HepG2 (cell line): ENCODE measurements around the gene GALP. TPM values are rescaled to one million over a fixed set of nuclear protein-coding genes. Genes with fewer than 3 reads are reported as not detected.

Experiments used
- BORCS8-MEF2B ChIP-seq: sonication (generic); formaldehyde crosslinking; IDR thresholded peaks from 2 replicates; pipeline ENCODE4 v1.8.0; 2022; ENCODE audit warnings: mild to moderate bottlenecking, missing genetic modification reagents
- GABPB1 ChIP-seq: IDR thresholded peaks from 2 replicates; pipeline ENCODE4 v1.6.1; 2016; ENCODE audit warnings: mild to moderate bottlenecking, missing genetic modification reagents, moderate library complexity, missing compliant biosample characterization
- GATAD2A ChIP-seq: IDR thresholded peaks from 2 replicates; pipeline ENCODE4 v1.6.1; 2016
- HOXA3 ChIP-seq: sonication (generic); formaldehyde crosslinking; IDR thresholded peaks from 2 replicates; pipeline ENCODE4 v1.5.0; 2020; ENCODE audit warnings: missing genetic modification reagents
- HOXA5 ChIP-seq: sonication (generic); formaldehyde crosslinking; IDR thresholded peaks from 2 replicates; pipeline ENCODE4 v1.4.0; 2020; ENCODE audit warnings: missing genetic modification reagents
- JUND ChIP-seq: sonication (generic); formaldehyde crosslinking; IDR thresholded peaks from 2 replicates; pipeline ENCODE4 v1.8.0; 2022; ENCODE audit warnings: mild to moderate bottlenecking, missing genetic modification reagents
- KDM2A ChIP-seq: sonication (generic); formaldehyde crosslinking; IDR thresholded peaks from 2 replicates; pipeline ENCODE4 v1.4.0; 2020; ENCODE audit warnings: low read depth, missing genetic modification reagents, borderline replicate concordance
- KLF16 ChIP-seq, 2 experiments: sonication (generic) in 1 of 2; formaldehyde crosslinking in 1 of 2; IDR thresholded peaks; 2 replicates each; pipeline versions ENCODE4 v1.6.1 to v1.8.0; 2016 to 2023; ENCODE audit warnings: missing genetic modification reagents in 2 of 2, missing compliant biosample characterization in 1 of 2
- SAP130 ChIP-seq: IDR thresholded peaks from 2 replicates; pipeline ENCODE4 v1.6.1; 2016; ENCODE audit warnings: low read depth
- SP1 ChIP-seq, 2 experiments: fragments of 450-650 bp in 1 of 2; sonication (generic) in 1 of 2; formaldehyde crosslinking in 1 of 2; IDR thresholded peaks; 2 replicates each; pipeline versions ENCODE4 v1.4.0 to v1.6.1; 2016 to 2020; ENCODE audit warnings: missing genetic modification reagents in 1 of 2
- SP2 ChIP-seq: sonication (generic); formaldehyde crosslinking; IDR thresholded peaks from 2 replicates; pipeline ENCODE4 v1.5.1; 2020; ENCODE audit warnings: mild to moderate bottlenecking, missing genetic modification reagents
- SSRP1 ChIP-seq: IDR thresholded peaks from 2 replicates; pipeline ENCODE4 v1.6.1; 2016; ENCODE audit warnings: control low read depth
- TGIF2 ChIP-seq: IDR thresholded peaks from 2 replicates; pipeline ENCODE4 v1.6.1; 2016; ENCODE audit warnings: control low read depth, missing compliant biosample characterization
- TOPORS ChIP-seq: sonication (generic); formaldehyde crosslinking; IDR thresholded peaks from 2 replicates; pipeline ENCODE4 v1.8.0; 2023; ENCODE audit warnings: mild to moderate bottlenecking, missing genetic modification reagents
- U2AF2 ChIP-seq: fragments of 200-400 bp; formaldehyde crosslinking; IDR thresholded peaks from 2 replicates; pipeline ENCODE4 v1.6.1; 2017; ENCODE audit warnings: low read depth, mild to moderate bottlenecking, low read length
- ZMYM4 ChIP-seq: sonication (generic); formaldehyde crosslinking; IDR thresholded peaks from 2 replicates; pipeline ENCODE4 v1.8.1; 2023; ENCODE audit warnings: mild to moderate bottlenecking, missing genetic modification reagents
- ZNF33B ChIP-seq: sonication (generic); formaldehyde crosslinking; IDR thresholded peaks from 2 replicates; pipeline ENCODE4 v1.5.1; 2020; ENCODE audit warnings: mild to moderate bottlenecking, missing genetic modification reagents
- ZNF607 ChIP-seq: sonication (generic); formaldehyde crosslinking; IDR thresholded peaks from 2 replicates; pipeline ENCODE4 v1.5.1; 2020; ENCODE audit warnings: missing genetic modification reagents, mild to moderate bottlenecking, borderline replicate concordance
- ZNF772 ChIP-seq: sonication (generic); formaldehyde crosslinking; IDR thresholded peaks from 2 replicates; pipeline ENCODE4 v1.5.0; 2020; ENCODE audit warnings: mild to moderate bottlenecking, missing genetic modification reagents
- polyA plus RNA-seq, 8 experiments: library from polyadenylated mRNA; depleted of rRNA in 3 of 8; stranded (reverse) in 7 of 8; unstranded in 1 of 8; fragments of >200 nt; fragmentation: Illumina TruSeq in 4 of 8; extraction: Trizol in 4 of 8; gene quantifications; 2 replicates each; pipeline versions ENCODE4 v1.2.1 to v1.2.3, GENCODE V29; 2011 to 2016; ENCODE audit warnings: low read depth in 4 of 8, missing spikeins in 1 of 8, mixed read lengths in 1 of 8; ENCODE audit not compliant: insufficient read depth in 1 of 8
- total RNA-seq, 5 experiments: library from RNA; depleted of rRNA; stranded (reverse); fragments of >200 nt; fragmentation: Illumina TruSeq; extraction: Trizol; gene quantifications; 2 replicates each; pipeline ENCODE4 v1.2.3, GENCODE V29; 2016; ENCODE audit warnings: low read depth in 1 of 5
- TF ChIP-seq, protein P1 (sequence below): sonication (generic); formaldehyde crosslinking; IDR thresholded peaks from 2 replicates; pipeline ENCODE4 v1.5.0; 2020; ENCODE audit warnings: missing genetic modification reagents
- TF ChIP-seq, protein P2 (sequence below): sonication (generic); formaldehyde crosslinking; IDR thresholded peaks from 2 replicates; pipeline ENCODE4 v1.5.0; 2020; ENCODE audit warnings: missing genetic modification reagents
- TF ChIP-seq, protein P3 (sequence below): IDR thresholded peaks from 2 replicates; pipeline ENCODE4 v1.6.1; 2012; ENCODE audit warnings: inconsistent platforms
- TF ChIP-seq, protein P4 (sequence below): sonication (generic); formaldehyde crosslinking; IDR thresholded peaks from 2 replicates; pipeline ENCODE4 v1.8.1; 2022; ENCODE audit warnings: mild to moderate bottlenecking, missing genetic modification reagents
- TF ChIP-seq, protein P5 (sequence below): sonication (generic); formaldehyde crosslinking; IDR thresholded peaks from 2 replicates; pipeline ENCODE4 v1.5.0; 2020; ENCODE audit warnings: mild to moderate bottlenecking, missing genetic modification reagents, moderate library complexity

GALP gene
- total and polyA plus RNA-seq, 2 of the 13 experiments (the other 11 are each of a cell fraction or from before 2014, with no cell fraction given): not detected

DNA sequence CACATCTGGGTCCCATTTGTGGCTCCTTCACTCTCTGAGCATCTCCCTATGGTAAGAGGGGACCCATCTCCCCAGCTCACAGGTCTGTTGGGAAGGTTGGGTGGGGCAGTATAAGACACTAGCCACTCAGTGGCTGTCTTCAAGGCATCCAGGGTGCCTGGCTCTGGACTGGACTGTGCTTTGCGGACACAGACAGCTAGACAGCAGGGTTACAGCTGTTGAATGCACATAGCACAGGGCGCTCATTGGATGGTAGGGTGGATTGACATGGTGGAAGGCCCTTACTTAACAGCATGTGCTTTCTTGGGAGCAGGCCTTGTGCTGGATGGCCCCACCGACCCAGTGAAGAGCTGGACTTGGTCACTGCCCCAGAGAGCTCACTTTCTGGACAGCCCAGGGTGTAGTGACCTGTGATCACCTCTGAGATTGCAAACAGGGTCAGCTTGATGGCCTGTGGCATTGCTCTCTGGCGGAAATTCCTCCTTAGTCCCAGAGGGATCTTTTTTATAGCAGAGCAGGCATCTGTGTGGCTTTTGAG lies 32.8 kb upstream of the GALP start (continued):
- no peak for TF ChIP-seq GABPB1
- TF ChIP-seq TGIF2 (CRISPR knock-in tag): no peak
- no peak for TF ChIP-seq SP1 (IDR thresholded peaks at IDR 0.05)
- TF ChIP-seq SP1 (CRISPR knock-in tag; IDR thresholded peaks at IDR 0.05): no peak
- TF ChIP-seq, protein P1, sequence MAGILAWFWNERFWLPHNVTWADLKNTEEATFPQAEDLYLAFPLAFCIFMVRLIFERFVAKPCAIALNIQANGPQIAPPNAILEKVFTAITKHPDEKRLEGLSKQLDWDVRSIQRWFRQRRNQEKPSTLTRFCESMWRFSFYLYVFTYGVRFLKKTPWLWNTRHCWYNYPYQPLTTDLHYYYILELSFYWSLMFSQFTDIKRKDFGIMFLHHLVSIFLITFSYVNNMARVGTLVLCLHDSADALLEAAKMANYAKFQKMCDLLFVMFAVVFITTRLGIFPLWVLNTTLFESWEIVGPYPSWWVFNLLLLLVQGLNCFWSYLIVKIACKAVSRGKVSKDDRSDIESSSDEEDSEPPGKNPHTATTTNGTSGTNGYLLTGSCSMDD: no peak
- TF ChIP-seq SAP130 (CRISPR knock-in tag): peak; percentile 48; the same call in 1 of the 2 replicates
- peak; percentile 25; the same call in 1 of the 2 replicates for TF ChIP-seq HOXA3 (CRISPR knock-in tag)
- TF ChIP-seq ZNF33B (CRISPR knock-in tag): no peak
- TF ChIP-seq ZNF607 (CRISPR knock-in tag): 0 out of 2 replicates have a peak, but pooled peaks have one; percentile 6
- TF ChIP-seq HOXA5 (CRISPR knock-in tag): 0 out of 2 replicates have a peak, but pooled peaks have one; percentile 24
- 0 out of 2 replicates have a peak, but pooled peaks have one; percentile 27 for TF ChIP-seq SSRP1 (CRISPR knock-in tag)
- TF ChIP-seq, protein P2, sequence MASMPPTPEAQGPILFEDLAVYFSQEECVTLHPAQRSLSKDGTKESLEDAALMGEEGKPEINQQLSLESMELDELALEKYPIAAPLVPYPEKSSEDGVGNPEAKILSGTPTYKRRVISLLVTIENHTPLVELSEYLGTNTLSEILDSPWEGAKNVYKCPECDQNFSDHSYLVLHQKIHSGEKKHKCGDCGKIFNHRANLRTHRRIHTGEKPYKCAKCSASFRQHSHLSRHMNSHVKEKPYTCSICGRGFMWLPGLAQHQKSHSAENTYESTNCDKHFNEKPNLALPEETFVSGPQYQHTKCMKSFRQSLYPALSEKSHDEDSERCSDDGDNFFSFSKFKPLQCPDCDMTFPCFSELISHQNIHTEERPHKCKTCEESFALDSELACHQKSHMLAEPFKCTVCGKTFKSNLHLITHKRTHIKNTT (CRISPR knock-in tag): no peak
- 0 out of 2 replicates have a peak, but pooled peaks have one; percentile 63 for TF ChIP-seq TOPORS (CRISPR knock-in tag)
- TF ChIP-seq, protein P3, sequence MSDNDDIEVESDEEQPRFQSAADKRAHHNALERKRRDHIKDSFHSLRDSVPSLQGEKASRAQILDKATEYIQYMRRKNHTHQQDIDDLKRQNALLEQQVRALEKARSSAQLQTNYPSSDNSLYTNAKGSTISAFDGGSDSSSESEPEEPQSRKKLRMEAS: peak; percentile 52
- TF ChIP-seq, protein P4, sequence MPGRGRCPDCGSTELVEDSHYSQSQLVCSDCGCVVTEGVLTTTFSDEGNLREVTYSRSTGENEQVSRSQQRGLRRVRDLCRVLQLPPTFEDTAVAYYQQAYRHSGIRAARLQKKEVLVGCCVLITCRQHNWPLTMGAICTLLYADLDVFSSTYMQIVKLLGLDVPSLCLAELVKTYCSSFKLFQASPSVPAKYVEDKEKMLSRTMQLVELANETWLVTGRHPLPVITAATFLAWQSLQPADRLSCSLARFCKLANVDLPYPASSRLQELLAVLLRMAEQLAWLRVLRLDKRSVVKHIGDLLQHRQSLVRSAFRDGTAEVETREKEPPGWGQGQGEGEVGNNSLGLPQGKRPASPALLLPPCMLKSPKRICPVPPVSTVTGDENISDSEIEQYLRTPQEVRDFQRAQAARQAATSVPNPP (CRISPR knock-in tag): no peak
- TF ChIP-seq, protein P5, sequence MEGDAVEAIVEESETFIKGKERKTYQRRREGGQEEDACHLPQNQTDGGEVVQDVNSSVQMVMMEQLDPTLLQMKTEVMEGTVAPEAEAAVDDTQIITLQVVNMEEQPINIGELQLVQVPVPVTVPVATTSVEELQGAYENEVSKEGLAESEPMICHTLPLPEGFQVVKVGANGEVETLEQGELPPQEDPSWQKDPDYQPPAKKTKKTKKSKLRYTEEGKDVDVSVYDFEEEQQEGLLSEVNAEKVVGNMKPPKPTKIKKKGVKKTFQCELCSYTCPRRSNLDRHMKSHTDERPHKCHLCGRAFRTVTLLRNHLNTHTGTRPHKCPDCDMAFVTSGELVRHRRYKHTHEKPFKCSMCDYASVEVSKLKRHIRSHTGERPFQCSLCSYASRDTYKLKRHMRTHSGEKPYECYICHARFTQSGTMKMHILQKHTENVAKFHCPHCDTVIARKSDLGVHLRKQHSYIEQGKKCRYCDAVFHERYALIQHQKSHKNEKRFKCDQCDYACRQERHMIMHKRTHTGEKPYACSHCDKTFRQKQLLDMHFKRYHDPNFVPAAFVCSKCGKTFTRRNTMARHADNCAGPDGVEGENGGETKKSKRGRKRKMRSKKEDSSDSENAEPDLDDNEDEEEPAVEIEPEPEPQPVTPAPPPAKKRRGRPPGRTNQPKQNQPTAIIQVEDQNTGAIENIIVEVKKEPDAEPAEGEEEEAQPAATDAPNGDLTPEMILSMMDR: 0 out of 2 replicates have a peak, but pooled peaks have one; percentile 6
- TF ChIP-seq U2AF2: no peak
- peak; percentile 40; the same call in 1 of the 2 replicates for TF ChIP-seq GATAD2A
- TF ChIP-seq BORCS8-MEF2B (CRISPR knock-in tag): peak; percentile 77
- no peak for TF ChIP-seq KLF16 (CRISPR knock-in tag; IDR thresholded peaks at IDR 0.05)
- no peak for TF ChIP-seq SP2
- no peak for TF ChIP-seq ZMYM4 (CRISPR knock-in tag)
- TF ChIP-seq JUND (CRISPR knock-in tag): no peak
- no peak for TF ChIP-seq ZNF772 (CRISPR knock-in tag)
- no peak for TF ChIP-seq KDM2A (CRISPR knock-in tag)
